Gastroesophageal sphincter (tissue), 4 donors: ENCODE data around the gene POC1A. TPM values are rescaled to one million over a fixed set of nuclear protein-coding genes. Genes with fewer than 3 reads are reported as not detected.

Experiments
- ATAC-seq: fragments of 150-250 bp; one replicate; pipeline ENCODE4 v1.9.1; 2016; ENCODE audit warnings: mild to moderate bottlenecking, moderate library complexity
- H3K27ac ChIP-seq, 4 donors: fragments of 200-600 bp; sonication (generic) in 3 of 4; 1 replicate in 3 of 4; 2 replicates in 1 of 4; pipeline ENCODE4 v1.5.1; 2016 to 2019
- H3K27me3 ChIP-seq: fragments of 200-600 bp; sonication (generic); one replicate; pipeline ENCODE4 v1.5.1; 2019
- H3K36me3 ChIP-seq, 2 donors: fragments of 200-600 bp; sonication (generic); one replicate each; pipeline ENCODE4 v1.5.1; 2019; ENCODE audit warnings: control low read depth in 1 of 2
- H3K4me1 ChIP-seq, 3 donors: fragments of 200-600 bp; sonication (generic); 1 replicate in 2 of 3; 2 replicates in 1 of 3; pipeline ENCODE4 v1.5.1; 2016 to 2019; ENCODE audit warnings: control low read depth in 2 of 3
- H3K4me3 ChIP-seq, 2 donors: fragments of 200-600 bp; sonication (generic); one replicate each; pipeline ENCODE4 v1.5.1; 2019; ENCODE audit warnings: mild to moderate bottlenecking in 1 of 2, moderate library complexity in 1 of 2
- H3K9me3 ChIP-seq, 3 donors: fragments of 200-600 bp; sonication (generic); one replicate each; pipeline ENCODE4 v1.5.1; 2017 to 2019; ENCODE audit warnings: control low read depth in 2 of 3
- CTCF ChIP-seq, 4 experiments: fragments of 200-600 bp in 2 of 4; fragments of 450-650 bp in 2 of 4; sonication (generic) in 1 of 4; IDR thresholded peaks; one replicate each; pipeline ENCODE4 v1.5.1; 2017 to 2019; ENCODE audit warnings: antibody characterized with exemption in 4 of 4, mild to moderate bottlenecking in 2 of 4, moderate library complexity in 2 of 4
- EP300 ChIP-seq: sonication (generic); formaldehyde crosslinking; IDR thresholded peaks from one replicate; pipeline ENCODE4 v1.6.1; 2017; ENCODE audit warnings: antibody characterized with exemption, mild to moderate bottlenecking
- POLR2A ChIP-seq, 2 donors: fragments of 450-650 bp; IDR thresholded peaks; one replicate each; pipeline ENCODE4 v1.6.1; 2017; ENCODE audit warnings: antibody characterized with exemption in 2 of 2, mild to moderate bottlenecking in 2 of 2, moderate library complexity in 1 of 2
- POLR2AphosphoS5 ChIP-seq: sonication (generic); formaldehyde crosslinking; IDR thresholded peaks from one replicate; pipeline ENCODE4 v1.6.1; 2017; ENCODE audit warnings: antibody characterized with exemption
- WGBS, 2 donors: methylation state at CpG; one replicate each; pipeline ENCODE4 v1.1.5; 2018; ENCODE audit warnings: low coverage in 1 of 2; 5-methylcytosine and 5-hydroxymethylcytosine counted together
- total RNA-seq, 4 donors: library from RNA; depleted of rRNA; stranded (reverse); fragments of >200 nt; gene quantifications; one replicate each; pipeline ENCODE4 v1.1.0, GENCODE V29; 2016

POC1A gene
- total RNA-seq, 4 donors from 2014 or later: 0.73 to 1.7 (median 0.93) TPM

- Histone ChIP-seq H3K9me3 (no peaks in the 10 kb centered on the region), H3K27ac (no peak overlapping the region), H3K27me3 (no peaks in the 10 kb centered on the region), H3K4me3 (no peak overlapping the region), H3K4me1 (peaks cover 0 to 23% (median 0%) of the 10 kb centered on the region in 3 donors), H3K36me3 (no peaks in the 10 kb centered on the region)
- TF ChIP-seq POLR2AphosphoS5 (no peak), POLR2A (IDR thresholded peaks at IDR 0.05) (no peak), CTCF (IDR thresholded peaks at IDR 0.05) (no peak), EP300 (no peak)
- no peak for ATAC-seq
- 90 to 100% methylated on average over 8 to 9 of the region's 11 CpGs for WGBS, 2 donors
Observed at GRCh38 chr3:52094571-52095485, 59.4 kb downstream of the POC1A start.

GRCh38 chr3:52093756-52094545 is 60.3 kb downstream of the POC1A start:
- no peak for ATAC-seq
- no peak for TF ChIP-seq POLR2A (IDR thresholded peaks at IDR 0.05)
- no peak for TF ChIP-seq EP300
- no peak overlapping the region for H3K27ac ChIP-seq
- no peaks in the 10 kb centered on the region for H3K27me3 ChIP-seq
- no peaks in the 10 kb centered on the region for H3K36me3 ChIP-seq
- H3K4me1 ChIP-seq: peaks cover 0 to 32% (median 2%) of the 10 kb centered on the region in 3 donors
- WGBS, 2 donors: 100% methylated on average over 1 of the region's 7 CpGs; no CpG with 5 or more reads in 1 of the 2 donors
- no peak overlapping the region for H3K4me3 ChIP-seq
- no peaks in the 10 kb centered on the region for H3K9me3 ChIP-seq

DNA sequence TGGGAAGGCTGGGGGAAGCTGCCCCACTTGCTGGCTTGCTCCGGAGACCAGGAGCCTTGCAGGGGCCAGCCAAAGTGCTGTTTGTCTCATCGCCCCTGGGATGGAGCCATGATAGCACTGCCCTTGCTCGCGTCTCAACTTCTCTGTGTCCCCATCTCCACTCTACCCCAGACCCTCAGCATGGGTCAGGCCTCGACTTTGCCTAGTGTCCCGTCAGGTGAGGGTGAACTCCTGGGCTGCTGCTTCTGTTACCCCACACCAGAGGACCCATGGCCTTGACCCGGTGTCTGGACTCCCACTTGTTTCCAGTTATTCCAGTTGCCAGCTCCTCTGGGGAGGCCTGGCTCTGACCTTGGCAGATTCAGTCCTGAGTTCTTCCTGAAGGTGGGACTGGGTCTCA is 61.3 kb downstream of the POC1A start:
- H3K4me3 ChIP-seq: no peak overlapping the region
- H3K36me3 ChIP-seq: no peaks in the 10 kb centered on the region
- no peaks in the 10 kb centered on the region for H3K9me3 ChIP-seq
- WGBS, 2 donors: 80 to 92% methylated on average over 1 to 2 of the region's 7 CpGs
- TF ChIP-seq POLR2AphosphoS5 (no peak), EP300 (no peak), POLR2A (IDR thresholded peaks at IDR 0.05) (no peak), CTCF (IDR thresholded peaks at IDR 0.05) (no peak)
- ATAC-seq: no peak
- H3K27ac ChIP-seq: no peak overlapping the region
- peaks cover 0 to 37% (median 9%) of the 10 kb centered on the region in 3 donors for H3K4me1 ChIP-seq
- H3K27me3 ChIP-seq: no peaks in the 10 kb centered on the region

- peaks cover 0 to 44% (median 9%) of the 10 kb centered on the region in 3 donors for H3K4me1 ChIP-seq
- no peaks in the 10 kb centered on the region for H3K9me3 ChIP-seq
- no peaks in the 10 kb centered on the region for H3K27me3 ChIP-seq
- H3K4me3 ChIP-seq: no peak overlapping the region
- no peak overlapping the region for H3K27ac ChIP-seq
- no peaks in the 10 kb centered on the region for H3K36me3 ChIP-seq
- TF ChIP-seq CTCF (IDR thresholded peaks at IDR 0.05): no peak
- no peak for TF ChIP-seq POLR2A (IDR thresholded peaks at IDR 0.05)
- no peak for TF ChIP-seq EP300
- no peak for TF ChIP-seq POLR2AphosphoS5
- no peak for ATAC-seq
- no CpG with 5 or more reads among the region's 1 CpG for WGBS, 2 donors
Observed at GRCh38 chr3:52092271-52092660, 62.0 kb downstream of the POC1A start.

GRCh38 chr3:52091586-52092270 is 62.5 kb downstream of the POC1A start:
- Histone ChIP-seq H3K27ac (no peak overlapping the region), H3K27me3 (no peaks in the 10 kb centered on the region), H3K4me3 (no peak overlapping the region), H3K36me3 (no peaks in the 10 kb centered on the region), H3K4me1 (peaks cover 0 to 49% (median 9%) of the 10 kb centered on the region in 3 donors), H3K9me3 (no peaks in the 10 kb centered on the region)
- ATAC-seq: no peak
- TF ChIP-seq EP300: no peak
- TF ChIP-seq POLR2AphosphoS5: no peak
- TF ChIP-seq POLR2A (IDR thresholded peaks at IDR 0.05): no peak
- no peak for TF ChIP-seq CTCF (IDR thresholded peaks at IDR 0.05)
- WGBS, 2 donors: 83% methylated on average over 1 of the region's 5 CpGs
